ENCODE measurements around the gene ZFYVE28. TPM values are rescaled to one million over a fixed set of nuclear protein-coding genes. Genes with fewer than 3 reads are reported as not detected.

ZFYVE28 gene
- total RNA-seq, 2 donors from 2014 or later: 2.7 to 9.9 TPM

- DNase-seq (ENCODE audit: low spot score in 2 of 2): no peak
- Mint-ChIP-seq H3K27ac (no peak overlapping the region), H3K36me3 (no peaks in the 10 kb centered on the region), H3K9me3 (no peaks in the 10 kb centered on the region)
- no peak for ATAC-seq
These were observed 114.6 kb downstream of the ZFYVE28 start for GRCh38 chr4:2303686-2304320.

GRCh38 chr4:2303121-2303685 lies 115.2 kb downstream of the ZFYVE28 start:
- no peak for DNase-seq (ENCODE audit: low spot score in 2 of 2)
- ATAC-seq: no peak
- no peaks in the 10 kb centered on the region for H3K9me3 Mint-ChIP-seq
- no peak overlapping the region for H3K27ac Mint-ChIP-seq
- H3K36me3 Mint-ChIP-seq: no peaks in the 10 kb centered on the region

GRCh38 chr4:2302387-2303119 lies 115.9 kb downstream of the ZFYVE28 start:
- DNase-seq (ENCODE audit: low spot score in 2 of 2): no peak
- Mint-ChIP-seq H3K27ac (no peak overlapping the region), H3K9me3 (no peaks in the 10 kb centered on the region), H3K36me3 (no peaks in the 10 kb centered on the region)
- ATAC-seq: no peak

GRCh38 chr4:2301806-2302205 lies 116.6 kb downstream of the ZFYVE28 start:
- no peak for DNase-seq (ENCODE audit: low spot score in 2 of 2)
- Mint-ChIP-seq H3K27ac (no peak overlapping the region), H3K9me3 (no peaks in the 10 kb centered on the region), H3K36me3 (no peaks in the 10 kb centered on the region)
- ATAC-seq: no peak

- Mint-ChIP-seq H3K9me3 (no peaks in the 10 kb centered on the region), H3K27ac (no peak overlapping the region), H3K36me3 (no peaks in the 10 kb centered on the region)
- ATAC-seq (no peak), DNase-seq (ENCODE audit: low spot score in 2 of 2) (no peak)
These were observed 117.2 kb downstream of the ZFYVE28 start for GRCh38 chr4:2301225-2301642.

- no peak for DNase-seq (ENCODE audit: low spot score in 2 of 2)
- no peak for ATAC-seq
- H3K9me3 Mint-ChIP-seq: no peaks in the 10 kb centered on the region
- no peak overlapping the region for H3K27ac Mint-ChIP-seq
- no peaks in the 10 kb centered on the region for H3K36me3 Mint-ChIP-seq
These were observed 117.8 kb downstream of the ZFYVE28 start for GRCh38 chr4:2300431-2301224.

- DNase-seq (ENCODE audit: low spot score in 2 of 2): no peak
- no peak for ATAC-seq
- Mint-ChIP-seq H3K36me3 (no peaks in the 10 kb centered on the region), H3K27ac (no peak overlapping the region), H3K9me3 (no peaks in the 10 kb centered on the region)
These were observed 118.7 kb downstream of the ZFYVE28 start for GRCh38 chr4:2299794-2300193.

GRCh38 chr4:2298532-2298991 lies 119.9 kb downstream of the ZFYVE28 start:
- H3K9me3 Mint-ChIP-seq: no peaks in the 10 kb centered on the region
- ATAC-seq (peak in 1 of 2 donors; percentile 13), DNase-seq (ENCODE audit: low spot score in 2 of 2) (no peak)
- peak overlapping the region; percentile 16 to 24 for H3K27ac Mint-ChIP-seq
- H3K36me3 Mint-ChIP-seq: no peaks in the 10 kb centered on the region

GRCh38 chr4:2297606-2298531 lies 120.6 kb downstream of the ZFYVE28 start:
- no peak for DNase-seq (ENCODE audit: low spot score in 2 of 2)

GRCh38 chr4:2296631-2297601 lies 121.5 kb downstream of the ZFYVE28 start:
- Mint-ChIP-seq H3K36me3 (no peaks in the 10 kb centered on the region), H3K27ac (peak overlapping the region in 1 of 2 donors; percentile 28), H3K9me3 (no peaks in the 10 kb centered on the region)
- no peak for DNase-seq (ENCODE audit: low spot score in 2 of 2)
- no peak for ATAC-seq

More at GRCh38 chr4:2297606-2298531, 120.6 kb downstream of the ZFYVE28 start:
- Mint-ChIP-seq H3K27ac (peak overlapping the region; percentile 28 to 62), H3K36me3 (no peaks in the 10 kb centered on the region), H3K9me3 (no peaks in the 10 kb centered on the region)
- ATAC-seq: peak; percentile 30 to 49

GRCh38 chr4:2295900-2296442 lies 122.5 kb downstream of the ZFYVE28 start:
- Mint-ChIP-seq H3K9me3 (no peaks in the 10 kb centered on the region), H3K36me3 (no peaks in the 10 kb centered on the region), H3K27ac (peak overlapping the region in 1 of 2 donors; percentile 20)
- DNase-seq (ENCODE audit: low spot score in 2 of 2) (no peak), ATAC-seq (no peak)

GRCh38 chr4:2295500-2295899 lies 122.9 kb downstream of the ZFYVE28 start:
- no peaks in the 10 kb centered on the region for H3K36me3 Mint-ChIP-seq

GRCh38 chr4:2292646-2293108 lies 125.8 kb downstream of the ZFYVE28 start:
- ATAC-seq: no peak
- no peak for DNase-seq (ENCODE audit: low spot score in 2 of 2)
- no peaks in the 10 kb centered on the region for H3K9me3 Mint-ChIP-seq
- H3K27ac Mint-ChIP-seq: peak overlapping the region in 1 of 2 donors; percentile 49
- H3K36me3 Mint-ChIP-seq: no peaks in the 10 kb centered on the region

More at GRCh38 chr4:2295500-2295899, 122.9 kb downstream of the ZFYVE28 start:
- Mint-ChIP-seq H3K9me3 (no peaks in the 10 kb centered on the region), H3K27ac (peak overlapping the region in 1 of 2 donors; percentile 20)
- ATAC-seq (no peak), DNase-seq (ENCODE audit: low spot score in 2 of 2) (no peak)
